ENCODE results near the gene CYP2W1.

- TF ChIP-seq, protein P1, sequence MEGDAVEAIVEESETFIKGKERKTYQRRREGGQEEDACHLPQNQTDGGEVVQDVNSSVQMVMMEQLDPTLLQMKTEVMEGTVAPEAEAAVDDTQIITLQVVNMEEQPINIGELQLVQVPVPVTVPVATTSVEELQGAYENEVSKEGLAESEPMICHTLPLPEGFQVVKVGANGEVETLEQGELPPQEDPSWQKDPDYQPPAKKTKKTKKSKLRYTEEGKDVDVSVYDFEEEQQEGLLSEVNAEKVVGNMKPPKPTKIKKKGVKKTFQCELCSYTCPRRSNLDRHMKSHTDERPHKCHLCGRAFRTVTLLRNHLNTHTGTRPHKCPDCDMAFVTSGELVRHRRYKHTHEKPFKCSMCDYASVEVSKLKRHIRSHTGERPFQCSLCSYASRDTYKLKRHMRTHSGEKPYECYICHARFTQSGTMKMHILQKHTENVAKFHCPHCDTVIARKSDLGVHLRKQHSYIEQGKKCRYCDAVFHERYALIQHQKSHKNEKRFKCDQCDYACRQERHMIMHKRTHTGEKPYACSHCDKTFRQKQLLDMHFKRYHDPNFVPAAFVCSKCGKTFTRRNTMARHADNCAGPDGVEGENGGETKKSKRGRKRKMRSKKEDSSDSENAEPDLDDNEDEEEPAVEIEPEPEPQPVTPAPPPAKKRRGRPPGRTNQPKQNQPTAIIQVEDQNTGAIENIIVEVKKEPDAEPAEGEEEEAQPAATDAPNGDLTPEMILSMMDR (IDR thresholded peaks at IDR 0.05 in 4 of 5, conservative IDR thresholded peaks at IDR 0.05 in 1 of 5) = no peak
- TF ChIP-seq POLR2A (IDR thresholded peaks at IDR 0.05) = no peak
Observed at GRCh38 chr7:1027242-1028043, 44.5 kb downstream of the CYP2W1 start.

All from gastrocnemius medialis (tissue), 4 donors.